HepG2 (cell line): ENCODE results near the gene SRC. TPM values are rescaled to one million over a fixed set of nuclear protein-coding genes. Genes with fewer than 3 reads are reported as not detected.

Experiments
- ATAC-seq: fragments of 200-7000 bp; cut with Tn5 transposase; 3 replicates; pipeline ENCODE4 v1.9.1; 2020; ENCODE audit warnings: mild to moderate bottlenecking, moderate library complexity
- BruUV-seq: library from RNA; stranded (reverse); fragments of 400-500 nt; replicated peaks from 2 replicates; lab custom pipeline; 2021; lab: Mats Ljungman, UMichigan
- CTCF ChIA-PET: fragments of 300-600 bp; formaldehyde crosslinking; extraction: SDS; loops from one replicate; lab custom pipeline; 2021; ENCODE audit warnings: low total read pairs, inconsistent platforms, low intra/inter-chr PET ratio; lab: Yijun Ruan, JAX
- POLR2A ChIA-PET: fragments of 350-600 bp; sonication (Branson Sonifier 250); formaldehyde crosslinking; loops from one replicate; lab custom pipeline; 2020; ENCODE audit warnings: antibody characterized with exemption, inconsistent platforms; lab: Yijun Ruan, JAX
- DNase-seq: peaks from one replicate; pipeline ENCODE4 v3.0.0-alpha.2; 2015; ENCODE audit warnings: low spot score
- FAIRE-seq: peaks from 3 replicates; lab custom pipeline; 2011; peaks lifted over from hg19 to GRCh38; lab: Jason Lieb, UNC
- H2AFZ ChIP-seq: one replicate; pipeline ENCODE4 v1.6.1; 2011; ENCODE audit warnings: low read length, inconsistent platforms
- H3K27ac ChIP-seq: fragments of 300-600 bp; 3 replicates; pipeline ENCODE4 v1.8.0; 2011; ENCODE audit warnings: mixed run types, mild to moderate bottlenecking, mixed read lengths, low read length, inconsistent platforms; ENCODE audit not compliant: insufficient read depth; ENCODE audit errors: extremely low read length
- H3K27me3 ChIP-seq, 2 experiments: fragments of 200-600 bp in 1 of 2; 2 replicates in 1 of 2; 3 replicates in 1 of 2; pipeline versions ENCODE4 v1.6.0 to v1.8.0; 2011; ENCODE audit warnings: low read length in 2 of 2, mild to moderate bottlenecking in 2 of 2, moderate library complexity in 2 of 2, inconsistent platforms in 1 of 2; ENCODE audit not compliant: insufficient read depth in 2 of 2, control insufficient read depth in 1 of 2
- H3K36me3 ChIP-seq, 2 experiments: fragments of 200-600 bp in 1 of 2; replicated peaks in 1 of 2; 2 replicates in 1 of 2; 3 replicates in 1 of 2; pipeline versions ENCODE4 v1.5.1 to v1.8.0; 2011; ENCODE audit warnings: low read length in 2 of 2, inconsistent platforms in 1 of 2; ENCODE audit not compliant: insufficient read depth in 2 of 2, control insufficient read depth in 1 of 2
- H3K4me1 ChIP-seq: 2 replicates; pipeline ENCODE4 v1.5.1; 2012; ENCODE audit warnings: low read length, inconsistent platforms; ENCODE audit not compliant: insufficient read depth
- H3K4me2 ChIP-seq: 2 replicates; pipeline ENCODE4 v1.6.0; 2011; ENCODE audit warnings: low read depth, low read length, inconsistent platforms
- H3K4me3 ChIP-seq, 3 experiments: fragments of 200-600 bp in 1 of 3; sonication (generic), shearing (Covaris generic) in 1 of 3; replicated peaks in 1 of 3; 2 replicates each; pipeline ENCODE4 v1.5.1; 2011 to 2016; ENCODE audit warnings: low read length in 3 of 3, inconsistent platforms in 2 of 3, low read depth in 2 of 3, mild to moderate bottlenecking in 2 of 3, control low read depth in 1 of 3, mixed read lengths in 1 of 3; ENCODE audit not compliant: insufficient read depth in 1 of 3
- H3K79me2 ChIP-seq: one replicate; pipeline ENCODE4 v1.6.1; 2011; ENCODE audit warnings: low read length, inconsistent platforms; ENCODE audit not compliant: insufficient read depth
- H3K9ac ChIP-seq: 2 replicates; pipeline ENCODE4 v1.6.0; 2011; ENCODE audit warnings: mild to moderate bottlenecking, low read depth, low read length, inconsistent platforms; ENCODE audit not compliant: insufficient read depth
- H3K9me3 ChIP-seq: 2 replicates; pipeline ENCODE4 v1.5.1; 2012; ENCODE audit warnings: mild to moderate bottlenecking, low read length
- H4K20me1 ChIP-seq: 2 replicates; pipeline ENCODE4 v1.6.0; 2011; ENCODE audit warnings: inconsistent platforms, mild to moderate bottlenecking, low read length, moderate library complexity; ENCODE audit not compliant: insufficient read depth
- CC2D1A ChIP-seq: sonication (generic); formaldehyde crosslinking; IDR thresholded peaks from 2 replicates; pipeline ENCODE4 v1.8.1; 2023; ENCODE audit warnings: mild to moderate bottlenecking, missing genetic modification reagents
- EHMT2 ChIP-seq: fragments of 200-600 bp; sonication (generic); IDR thresholded peaks from 2 replicates; pipeline ENCODE4 v1.7.0; 2017; ENCODE audit warnings: antibody characterized with exemption, low read depth, low read length, borderline replicate concordance
- ETS1 ChIP-seq: sonication (generic); formaldehyde crosslinking; IDR thresholded peaks from 2 replicates; pipeline ENCODE4 v1.4.0; 2020; ENCODE audit warnings: missing genetic modification reagents
- GPN1 ChIP-seq: sonication (generic); formaldehyde crosslinking; IDR thresholded peaks from 2 replicates; pipeline ENCODE4 v1.5.1; 2020; ENCODE audit warnings: missing genetic modification reagents, borderline replicate concordance
- NONO ChIP-seq, 2 experiments: fragments of 450-650 bp in 1 of 2; sonication (generic) in 1 of 2; formaldehyde crosslinking in 1 of 2; IDR thresholded peaks in 1 of 2; conservative IDR thresholded peaks in 1 of 2; 2 replicates each; pipeline versions ENCODE4 v1.6.1 to v1.8.0; 2017 to 2022; ENCODE audit warnings: mild to moderate bottlenecking in 1 of 2, missing genetic modification reagents in 1 of 2, moderate library complexity in 1 of 2
- PPARG ChIP-seq: conservative IDR thresholded peaks from 2 replicates; pipeline ENCODE4 v1.6.1; 2016; ENCODE audit warnings: missing biosample characterization, missing genetic modification reagents
- ZNF124 ChIP-seq: sonication (generic); formaldehyde crosslinking; IDR thresholded peaks from 2 replicates; pipeline ENCODE4 v1.4.0; 2020; ENCODE audit warnings: missing genetic modification reagents
- ZNF264 ChIP-seq: sonication (generic); formaldehyde crosslinking; IDR thresholded peaks from 2 replicates; pipeline ENCODE4 v1.4.0; 2020; ENCODE audit warnings: missing genetic modification reagents
- ZNF274 ChIP-seq: sonication (generic); formaldehyde crosslinking; IDR thresholded peaks from 2 replicates; pipeline ENCODE4 v1.5.1; 2020; ENCODE audit warnings: mild to moderate bottlenecking, missing genetic modification reagents
- ZNF792 ChIP-seq: IDR thresholded peaks from 2 replicates; pipeline ENCODE4 v1.6.1; 2016
- ZUFSP ChIP-seq: sonication (generic); formaldehyde crosslinking; IDR thresholded peaks from 2 replicates; pipeline ENCODE4 v1.9.0; 2021; ENCODE audit warnings: missing genetic modification reagents, mild to moderate bottlenecking, borderline replicate concordance
- ZXDC ChIP-seq: sonication (generic); formaldehyde crosslinking; IDR thresholded peaks from 2 replicates; pipeline ENCODE4 v1.5.0; 2020; ENCODE audit warnings: mild to moderate bottlenecking, missing genetic modification reagents
- WGBS: methylation state at CpG from one replicate; pipeline ENCODE4 v1.1.6; 2017; ENCODE audit warnings: low lambda C conversion rate; 5-methylcytosine and 5-hydroxymethylcytosine counted together
- in situ Hi-C: cut with HindIII; loops from 2 replicates; pipeline ENCODE4 v1.10.0; 2017; ENCODE audit warnings: low pct_unique_long_range_greater_than_20kb; ENCODE audit not compliant: extremely low pct_ligation_motif_present
- intact Hi-C: fragments of 100-400 bp; cut with micrococcal nuclease; formaldehyde crosslinking; loops from one replicate; pipeline ENCODE4 v1.10.0; 2022; ENCODE audit not compliant: unreplicated experiment
- polyA plus RNA-seq, 8 experiments: library from polyadenylated mRNA; depleted of rRNA in 3 of 8; stranded (reverse) in 7 of 8; unstranded in 1 of 8; fragments of >200 nt; fragmentation: Illumina TruSeq in 4 of 8; extraction: Trizol in 4 of 8; gene quantifications; 2 replicates each; pipeline versions ENCODE4 v1.2.1 to v1.2.3, GENCODE V29; 2011 to 2016; ENCODE audit warnings: low read depth in 4 of 8, missing spikeins in 1 of 8, mixed read lengths in 1 of 8; ENCODE audit not compliant: insufficient read depth in 1 of 8
- total RNA-seq, 5 experiments: library from RNA; depleted of rRNA; stranded (reverse); fragments of >200 nt; fragmentation: Illumina TruSeq; extraction: Trizol; gene quantifications; 2 replicates each; pipeline ENCODE4 v1.2.3, GENCODE V29; 2016; ENCODE audit warnings: low read depth in 1 of 5
- TF ChIP-seq, protein P1 (sequence below): sonication (generic); formaldehyde crosslinking; IDR thresholded peaks from 2 replicates; pipeline ENCODE4 v1.5.0; 2020; ENCODE audit warnings: missing genetic modification reagents
- TF ChIP-seq, protein P2 (sequence below): sonication (generic); formaldehyde crosslinking; conservative IDR thresholded peaks from 2 replicates; pipeline ENCODE4 v1.4.0; 2020; ENCODE audit warnings: missing genetic modification reagents

The SRC gene
- total and polyA plus RNA-seq, 2 of the 13 experiments (the other 11 are each of a cell fraction or from before 2014, with no cell fraction given), result 54.7 to 192 TPM

GRCh38 chr20:37384683-37385174 lies 38.8 kb downstream of the SRC start:
- H3K4me1 ChIP-seq, result peaks cover 28% of the 10 kb centered on the region
- no peak overlapping the region for H2AFZ ChIP-seq
- H3K27me3 ChIP-seq, result no peaks in the 10 kb centered on the region
- no peak overlapping the region for H3K9ac ChIP-seq
- peaks cover 12% of the 10 kb centered on the region for H3K79me2 ChIP-seq
- peaks cover 32% of the 10 kb centered on the region for H4K20me1 ChIP-seq
- BruUV-seq, result no TSS peak
- intact Hi-C loops, result no loop called here
- in situ Hi-C loops, result loop anchor here (5.0 kb wide), 1 partner anchor 112 kb away; no protein-coding TSS in a partner anchor
- FAIRE-seq (no peak), ATAC-seq (peak; percentile 60), DNase-seq (no peak)
- no peak overlapping the region for H3K27ac ChIP-seq
- no peaks in the 10 kb centered on the region for H3K9me3 ChIP-seq
- no peak overlapping the region for H3K4me3 ChIP-seq
- 67% methylated on average over 13 of the region's 42 CpGs for whole genome bisulfite sequencing
- ChIA-PET POLR2A (interaction anchor here (0.5 kb wide), 1 partner anchor 51 kb away, joined by 3 read pairs; no protein-coding TSS in a partner anchor), CTCF (interaction anchor here (0.8 to 3.7 kb wide), 6 partner anchors 14 to 149 kb away, joined by 3 to 57 read pairs (median 4); no protein-coding TSS in a partner anchor)
- no peak overlapping the region for H3K4me2 ChIP-seq
- H3K36me3 ChIP-seq, result peaks cover 46 to 63% of the 10 kb centered on the region in 2 experiments
- no peak for TF ChIP-seq ZNF124 (CRISPR knock-in tag)
- TF ChIP-seq ZNF792 (CRISPR knock-in tag), result 0 out of 2 replicates have a peak, but pooled peaks have one; percentile 56
- TF ChIP-seq, protein P1, sequence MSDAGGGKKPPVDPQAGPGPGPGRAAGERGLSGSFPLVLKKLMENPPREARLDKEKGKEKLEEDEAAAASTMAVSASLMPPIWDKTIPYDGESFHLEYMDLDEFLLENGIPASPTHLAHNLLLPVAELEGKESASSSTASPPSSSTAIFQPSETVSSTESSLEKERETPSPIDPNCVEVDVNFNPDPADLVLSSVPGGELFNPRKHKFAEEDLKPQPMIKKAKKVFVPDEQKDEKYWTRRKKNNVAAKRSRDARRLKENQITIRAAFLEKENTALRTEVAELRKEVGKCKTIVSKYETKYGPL (CRISPR knock-in tag), result no peak
- TF ChIP-seq PPARG (CRISPR knock-in tag), result no peak
- no peak for TF ChIP-seq NONO (IDR thresholded peaks at IDR 0.05)
- TF ChIP-seq NONO (CRISPR knock-in tag; conservative IDR thresholded peaks at IDR 0.05), result 0 out of 2 replicates have a peak, but pooled peaks have one; percentile 34
- TF ChIP-seq ZUFSP (CRISPR knock-in tag), result no peak
- no peak for TF ChIP-seq EHMT2
- TF ChIP-seq CC2D1A, result no peak
- no peak for TF ChIP-seq ZNF264 (CRISPR knock-in tag)
- no peak; the same call in 1 of the 2 replicates for TF ChIP-seq ZXDC (CRISPR knock-in tag)
- TF ChIP-seq GPN1 (CRISPR knock-in tag), result no peak
- TF ChIP-seq, protein P2, sequence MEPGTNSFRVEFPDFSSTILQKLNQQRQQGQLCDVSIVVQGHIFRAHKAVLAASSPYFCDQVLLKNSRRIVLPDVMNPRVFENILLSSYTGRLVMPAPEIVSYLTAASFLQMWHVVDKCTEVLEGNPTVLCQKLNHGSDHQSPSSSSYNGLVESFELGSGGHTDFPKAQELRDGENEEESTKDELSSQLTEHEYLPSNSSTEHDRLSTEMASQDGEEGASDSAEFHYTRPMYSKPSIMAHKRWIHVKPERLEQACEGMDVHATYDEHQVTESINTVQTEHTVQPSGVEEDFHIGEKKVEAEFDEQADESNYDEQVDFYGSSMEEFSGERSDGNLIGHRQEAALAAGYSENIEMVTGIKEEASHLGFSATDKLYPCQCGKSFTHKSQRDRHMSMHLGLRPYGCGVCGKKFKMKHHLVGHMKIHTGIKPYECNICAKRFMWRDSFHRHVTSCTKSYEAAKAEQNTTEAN (CRISPR knock-in tag), result 0 out of 2 replicates have a peak, but pooled peaks have one; percentile 37
- TF ChIP-seq ETS1 (CRISPR knock-in tag), result no peak
- TF ChIP-seq ZNF274 (CRISPR knock-in tag), result no peak; the same call in 1 of the 2 replicates
